Loucy (cell line): Measurements from ENCODE around the gene ANXA8L1.

Source experiments
- EZH2phosphoT487 ChIP-seq: fragments of 200-600 bp; IDR thresholded peaks from 2 replicates; pipeline ENCODE4 v1.6.1; 2018; ENCODE audit warnings: antibody characterized with exemption, mild to moderate bottlenecking, moderate library complexity, borderline replicate concordance
- TF ChIP-seq, protein P1 (sequence below): fragments of 200-600 bp; sonication (generic); conservative IDR thresholded peaks from 2 replicates; pipeline ENCODE4 v1.5.1; 2014; ENCODE audit warnings: mild to moderate bottlenecking, antibody characterized with exemption, low read length

DNA sequence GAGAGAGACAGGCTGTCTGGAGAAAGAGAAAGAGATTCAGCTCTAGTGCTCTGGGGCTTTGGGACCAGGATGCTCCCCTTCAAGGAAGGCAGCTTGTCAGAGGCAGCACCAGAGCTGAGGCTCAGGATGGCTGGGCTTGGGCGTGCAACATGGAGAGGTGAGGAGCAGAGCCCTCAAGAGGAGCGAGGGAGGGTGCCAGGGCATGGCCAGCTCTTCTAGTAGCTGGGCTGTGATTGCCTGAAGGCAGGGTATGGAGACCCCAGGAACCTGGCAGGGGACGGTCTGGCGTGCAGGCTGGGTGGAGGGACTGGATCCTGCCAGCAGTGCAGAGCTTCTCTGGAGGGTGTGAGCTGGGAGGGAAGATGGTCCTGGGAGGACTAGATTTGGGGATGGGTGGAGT lies 48.6 kb upstream of the ANXA8L1 start:
- TF ChIP-seq, protein P1, sequence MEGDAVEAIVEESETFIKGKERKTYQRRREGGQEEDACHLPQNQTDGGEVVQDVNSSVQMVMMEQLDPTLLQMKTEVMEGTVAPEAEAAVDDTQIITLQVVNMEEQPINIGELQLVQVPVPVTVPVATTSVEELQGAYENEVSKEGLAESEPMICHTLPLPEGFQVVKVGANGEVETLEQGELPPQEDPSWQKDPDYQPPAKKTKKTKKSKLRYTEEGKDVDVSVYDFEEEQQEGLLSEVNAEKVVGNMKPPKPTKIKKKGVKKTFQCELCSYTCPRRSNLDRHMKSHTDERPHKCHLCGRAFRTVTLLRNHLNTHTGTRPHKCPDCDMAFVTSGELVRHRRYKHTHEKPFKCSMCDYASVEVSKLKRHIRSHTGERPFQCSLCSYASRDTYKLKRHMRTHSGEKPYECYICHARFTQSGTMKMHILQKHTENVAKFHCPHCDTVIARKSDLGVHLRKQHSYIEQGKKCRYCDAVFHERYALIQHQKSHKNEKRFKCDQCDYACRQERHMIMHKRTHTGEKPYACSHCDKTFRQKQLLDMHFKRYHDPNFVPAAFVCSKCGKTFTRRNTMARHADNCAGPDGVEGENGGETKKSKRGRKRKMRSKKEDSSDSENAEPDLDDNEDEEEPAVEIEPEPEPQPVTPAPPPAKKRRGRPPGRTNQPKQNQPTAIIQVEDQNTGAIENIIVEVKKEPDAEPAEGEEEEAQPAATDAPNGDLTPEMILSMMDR, result no peak
- TF ChIP-seq EZH2phosphoT487, result no peak
